A204.1 (cell line): ENCODE data around the gene RBKS.
"Not testable (repeated sequence)": the region's sequence is repeated elsewhere in the genome, so short reads cannot be mapped to it uniquely, and the experiment has no call there.

Source experiments
- FAIRE-seq: peaks from 2 replicates; lab custom pipeline; 2012; peaks lifted over from hg19 to GRCh38; lab: Jason Lieb, UNC

Gene RBKS

DNA sequence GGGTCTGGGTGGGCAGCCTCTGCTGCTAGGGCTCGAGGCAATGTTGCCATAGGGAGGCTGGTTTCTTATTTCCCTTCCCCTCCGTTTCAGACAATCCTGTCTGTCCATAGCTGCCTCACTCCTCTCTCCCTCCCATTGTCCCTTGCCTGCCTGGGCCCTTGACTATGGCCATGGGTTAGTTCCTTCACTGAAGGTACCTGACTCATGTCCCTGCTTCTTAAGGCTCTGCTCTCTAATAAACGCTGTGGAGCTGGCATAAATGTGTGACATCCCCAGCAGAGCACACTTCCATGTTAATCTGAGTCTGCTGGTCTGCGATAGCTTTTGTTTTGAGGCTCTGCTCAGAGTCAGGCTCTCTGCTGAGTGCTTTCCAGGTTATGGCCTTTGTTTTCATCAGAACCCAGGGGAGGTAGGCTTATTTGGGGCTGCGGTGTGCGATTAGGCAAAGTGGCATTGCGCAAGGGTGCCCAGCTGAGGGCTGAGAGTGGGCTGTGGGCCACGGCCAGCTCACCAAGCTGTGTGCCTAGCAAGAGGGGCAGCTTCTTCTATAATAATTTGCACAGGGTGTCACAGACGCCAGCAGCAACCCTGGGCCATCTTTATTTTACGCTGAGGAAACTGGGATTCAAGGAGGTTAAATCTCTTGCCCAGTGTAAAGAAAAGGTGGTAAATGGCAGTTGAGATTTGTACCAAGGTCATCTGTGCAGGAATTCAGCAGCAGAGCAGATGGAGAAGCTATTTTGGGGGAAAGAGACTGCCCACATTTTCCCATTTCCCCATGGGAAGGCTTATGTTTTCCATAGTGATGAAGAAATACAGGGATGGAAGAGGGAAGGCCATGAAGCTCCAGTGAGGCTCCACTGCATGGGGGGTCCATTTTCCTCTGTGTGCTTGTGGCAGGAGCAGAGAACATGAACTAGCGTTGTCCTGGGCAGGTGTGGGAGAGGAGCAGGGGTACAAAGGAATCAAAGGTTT is 93.1 kb downstream of the RBKS start:
- FAIRE-seq, result no peak

DNA sequence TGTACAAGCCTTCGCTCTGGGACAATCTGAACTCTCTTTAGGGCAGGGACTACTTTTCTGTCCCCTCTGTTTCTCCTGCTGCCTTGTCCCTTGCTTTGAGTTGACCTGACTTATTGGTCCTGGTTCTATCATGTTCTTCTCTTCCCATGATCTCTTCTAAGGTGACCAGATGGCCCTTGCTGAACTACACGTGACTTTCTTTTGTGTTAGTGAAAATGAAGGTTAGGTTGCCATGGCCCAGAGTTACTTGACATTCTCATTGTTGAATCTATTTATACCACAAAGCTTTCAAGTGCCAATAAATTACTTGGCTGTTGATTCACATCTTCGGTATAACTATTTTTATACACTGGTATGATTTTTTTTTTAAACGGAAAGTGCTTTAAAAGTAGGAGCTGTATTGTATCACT is 94.3 kb downstream of the RBKS start:
- FAIRE-seq, result no peak

DNA sequence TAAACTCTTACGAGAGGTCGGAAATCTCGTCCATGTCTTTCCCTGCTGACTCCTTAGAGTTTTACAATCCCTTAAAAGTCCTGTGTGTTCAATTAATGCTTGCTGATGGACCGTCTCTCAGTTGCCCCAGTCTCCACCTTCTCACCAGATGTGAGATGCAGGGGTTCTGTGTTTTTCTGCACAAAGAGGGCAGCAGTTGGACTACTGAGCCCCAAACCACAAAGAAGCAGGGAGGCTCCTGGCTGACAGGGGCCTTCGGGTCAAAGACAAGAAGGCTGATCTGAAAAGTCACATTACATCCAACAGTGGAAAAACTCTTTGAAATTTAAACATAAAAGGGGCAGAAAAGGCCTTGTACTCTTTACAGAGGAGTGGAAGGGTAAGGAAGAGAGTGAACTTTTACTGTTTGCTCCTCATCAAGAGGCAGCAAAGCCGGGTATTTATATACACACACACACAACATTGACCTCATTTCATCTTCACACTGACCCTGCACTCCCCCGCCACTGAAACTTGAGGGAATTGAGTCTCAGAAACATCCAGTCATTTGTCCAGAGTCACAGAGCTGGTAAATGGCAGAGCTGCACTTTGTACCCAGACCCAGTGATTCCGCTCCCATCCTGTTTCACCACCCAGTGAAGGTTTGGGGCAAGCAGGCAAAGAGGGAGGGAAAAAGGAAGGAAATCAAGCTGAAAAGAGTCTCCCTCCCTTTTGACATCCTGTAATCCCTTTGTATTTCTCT is 94.9 kb downstream of the RBKS start:
- no peak for FAIRE-seq

DNA sequence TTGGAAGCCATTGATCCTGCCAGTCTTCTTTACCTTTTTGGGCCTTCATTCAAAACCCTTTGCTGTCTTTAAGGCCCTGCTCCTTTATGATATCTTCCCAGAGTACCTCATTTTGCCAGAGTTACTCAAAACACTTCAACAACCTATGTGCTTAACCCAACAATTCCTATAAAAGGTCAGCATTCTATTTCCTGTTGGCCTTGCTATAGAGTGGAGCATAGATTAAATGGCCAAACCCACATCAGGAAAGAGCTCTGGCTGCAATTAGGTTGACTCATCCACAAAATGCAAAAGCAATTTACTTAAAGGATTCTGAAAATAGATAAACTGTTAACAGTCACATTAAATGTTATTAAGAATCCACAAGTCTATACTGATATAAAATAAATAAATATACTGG is 97.4 kb downstream of the RBKS start:
- FAIRE-seq, result no peak

DNA sequence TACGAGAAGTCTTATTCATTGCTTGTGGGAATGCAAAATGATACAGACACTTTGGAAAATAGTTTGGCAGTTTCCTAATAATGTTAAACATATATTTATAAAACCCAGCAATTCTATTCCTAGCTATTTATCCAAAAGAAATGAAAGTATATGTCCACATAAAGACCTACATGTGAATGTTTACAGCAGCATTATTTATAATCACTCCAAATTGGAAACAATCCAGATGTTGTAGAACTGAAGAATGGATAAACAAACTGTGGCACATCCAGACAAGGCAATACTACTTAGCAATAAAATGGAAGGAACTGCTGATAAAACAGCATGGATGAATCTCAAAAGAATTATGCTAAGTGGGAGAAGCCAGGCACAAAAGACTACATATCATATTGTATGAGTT is 99.4 kb downstream of the RBKS start:
- FAIRE-seq, result no peak

DNA sequence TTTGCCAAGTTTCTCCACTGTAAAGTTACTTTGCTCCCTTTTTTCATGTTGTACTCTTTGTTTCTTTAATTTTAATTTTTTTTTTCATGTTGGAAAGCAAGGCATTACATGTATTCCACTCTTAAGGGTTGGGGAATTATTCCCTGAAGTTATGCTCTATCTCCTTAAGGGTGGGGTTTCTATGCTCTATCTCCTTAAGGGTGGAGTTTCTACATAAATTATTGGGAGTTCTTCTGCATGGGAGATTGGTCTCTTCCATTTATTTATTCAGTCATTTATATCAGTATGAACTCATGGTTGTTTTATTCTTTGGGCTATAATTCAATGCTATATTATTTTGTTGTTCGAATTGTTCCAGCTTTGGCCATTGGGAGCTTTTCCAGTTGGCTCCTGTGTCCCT is 107.5 kb downstream of the RBKS start:
- no peak for FAIRE-seq

DNA sequence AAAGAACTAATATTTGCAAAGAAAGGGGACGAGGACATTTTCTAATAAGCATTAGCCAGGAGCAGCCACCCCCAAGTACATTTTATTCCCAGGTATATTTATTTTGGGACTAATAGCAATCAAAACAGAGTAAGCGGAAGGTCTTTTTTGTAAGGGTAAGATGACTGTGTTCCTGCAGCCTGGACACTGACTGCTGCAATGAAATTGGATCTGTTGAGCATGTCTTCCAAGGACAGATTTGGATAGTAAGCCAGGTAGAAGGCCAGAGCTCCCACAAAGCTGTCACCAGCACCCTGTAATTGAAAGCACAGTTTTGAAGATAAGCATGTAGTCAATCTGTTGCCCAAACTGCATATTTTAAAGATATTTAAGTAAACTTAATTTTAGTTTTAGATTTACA is 108.7 kb downstream of the RBKS start:
- FAIRE-seq, result no peak

DNA sequence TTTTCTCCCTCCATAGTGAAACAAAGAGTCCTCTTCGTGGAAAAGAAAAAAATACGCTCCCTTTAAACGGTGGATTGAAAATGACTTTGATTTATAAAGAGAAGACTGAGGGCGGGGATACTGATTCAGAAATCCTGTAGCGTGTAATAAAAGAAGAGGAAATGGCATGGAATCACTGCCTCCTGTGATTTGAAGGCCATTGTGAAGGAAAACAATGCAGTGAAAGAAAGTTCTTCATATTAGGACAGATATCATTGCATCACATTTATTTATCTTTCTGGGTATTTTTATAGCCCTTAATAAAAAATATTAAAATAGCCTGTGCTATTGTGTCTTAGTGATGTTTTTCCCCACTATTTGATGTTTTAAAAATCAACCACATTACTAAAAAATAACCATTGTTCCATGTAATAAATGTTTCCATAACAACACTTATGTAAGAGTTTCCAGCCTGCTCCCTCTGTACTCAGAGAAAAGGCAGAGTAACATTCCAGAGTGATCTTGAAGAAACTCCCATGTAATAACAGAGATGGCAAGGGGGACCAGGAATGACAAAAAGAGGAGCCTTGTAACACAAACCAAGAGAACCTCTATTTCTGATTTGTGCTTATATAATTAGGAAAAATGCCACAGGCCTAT is 110.7 kb downstream of the RBKS start:
- no peak for FAIRE-seq

DNA sequence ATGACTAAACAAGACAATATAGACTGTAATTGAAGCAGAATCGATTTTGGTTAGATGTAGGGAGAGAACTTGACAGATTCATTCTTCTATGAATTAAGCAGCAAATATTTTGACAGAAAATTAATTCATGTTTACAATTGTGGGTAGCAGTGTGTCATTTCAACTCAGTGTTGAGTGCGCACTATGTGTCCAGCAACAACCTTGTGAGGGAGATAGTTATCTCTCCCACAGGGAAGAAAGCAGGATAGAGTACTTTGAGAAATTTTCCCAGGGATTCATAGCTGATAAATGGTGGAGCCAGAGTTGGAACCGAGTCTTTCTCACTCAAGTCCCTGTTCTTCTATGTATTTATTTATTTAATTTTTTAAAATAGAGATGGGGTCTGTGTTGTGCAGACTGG is 113.5 kb downstream of the RBKS start:
- no peak for FAIRE-seq

DNA sequence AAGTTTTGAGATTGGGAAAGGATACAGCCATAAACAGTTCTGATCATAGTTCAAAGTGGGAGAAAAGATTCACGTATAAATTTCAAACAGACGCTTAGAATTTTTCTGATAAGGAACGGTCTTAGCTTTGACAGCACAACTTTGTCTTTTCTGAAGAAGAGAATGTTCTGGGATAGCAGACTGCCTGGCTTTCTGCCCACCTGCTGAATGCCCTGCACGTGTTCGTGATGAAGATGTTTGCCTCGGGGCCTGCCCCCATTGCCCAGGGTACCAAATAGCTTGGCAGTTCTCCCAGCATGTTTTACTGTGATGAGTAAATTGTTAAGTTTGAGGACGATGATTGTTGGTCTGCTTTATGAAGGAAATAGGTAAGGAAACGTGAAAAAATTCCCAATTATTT is 114.1 kb downstream of the RBKS start:
- FAIRE-seq, result no peak

DNA sequence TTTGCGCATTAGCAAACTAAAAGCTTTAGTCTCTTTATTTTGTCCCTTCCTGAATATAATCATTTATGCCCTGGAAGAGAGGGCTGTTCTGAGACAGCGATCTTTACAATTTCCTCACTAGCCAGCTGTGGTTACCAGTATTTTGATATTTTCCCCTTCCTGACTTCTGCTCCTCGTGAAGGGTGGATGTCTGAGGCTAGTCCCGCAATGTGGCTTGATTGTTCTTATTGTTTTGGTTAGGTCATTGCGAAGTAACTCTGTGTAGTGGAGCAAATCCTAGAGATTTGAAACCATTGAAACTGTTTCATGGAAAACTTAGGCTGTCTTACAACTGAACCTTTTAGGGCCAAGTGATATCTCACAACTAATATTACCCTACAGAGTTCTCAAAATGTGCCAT is 116.2 kb downstream of the RBKS start:
- FAIRE-seq, result no peak

DNA sequence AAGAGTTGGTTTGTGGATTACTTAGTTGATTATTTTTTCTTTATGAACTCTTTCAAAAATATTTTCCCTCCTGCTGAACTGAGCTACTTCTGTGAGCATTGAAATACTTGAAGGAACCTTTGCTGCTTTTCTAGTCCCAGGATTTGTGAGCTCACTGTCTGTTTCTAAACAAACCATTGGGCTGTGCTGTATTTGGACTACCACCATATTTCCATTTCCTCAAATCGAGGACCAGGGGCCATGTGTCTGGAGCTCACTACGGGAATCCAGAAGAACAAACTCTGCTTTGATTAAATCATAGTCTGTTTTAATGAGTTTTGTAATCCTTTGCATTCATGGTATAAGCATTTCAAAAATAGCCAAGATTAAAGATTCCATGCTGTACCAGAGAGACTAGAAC is 117.4 kb downstream of the RBKS start:
- no peak for FAIRE-seq

DNA sequence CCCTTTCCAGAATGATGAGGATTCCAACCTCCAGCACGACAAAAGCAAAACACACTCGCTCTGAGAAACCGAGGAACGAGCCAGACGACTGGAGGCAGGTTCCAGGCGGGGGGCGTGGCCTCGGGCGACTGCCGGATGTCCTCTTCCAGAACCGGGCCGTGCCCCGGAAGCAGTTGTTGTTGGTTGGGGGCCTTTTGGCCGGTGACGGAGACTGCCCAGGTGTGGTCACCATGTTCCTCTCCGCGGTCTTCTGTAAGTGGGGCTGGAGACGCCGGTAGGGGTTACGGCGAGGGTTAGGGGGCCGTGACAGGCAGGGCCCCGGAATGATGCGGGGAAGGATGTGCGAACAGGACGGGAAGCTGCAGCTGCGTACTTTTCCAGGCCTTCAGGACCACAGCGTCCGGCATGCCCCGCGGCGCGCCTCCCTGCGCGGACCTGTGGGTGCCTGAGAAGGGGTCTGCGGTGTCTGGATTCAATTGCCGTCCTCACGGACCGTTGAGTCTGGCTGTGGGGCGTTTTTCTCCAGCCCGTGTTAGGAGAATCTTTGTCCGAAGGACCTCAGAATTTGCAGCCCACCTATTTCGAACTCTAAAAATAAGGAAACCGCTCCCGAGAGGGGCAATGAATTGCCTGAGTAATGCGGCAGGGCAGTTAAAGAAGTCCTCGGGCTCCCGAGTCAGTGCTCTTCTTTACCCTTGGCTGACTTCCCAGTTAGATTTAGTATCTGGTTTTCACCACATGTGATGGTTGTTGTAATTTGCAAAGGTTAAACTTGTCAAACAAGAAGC is 118.4 kb downstream of the RBKS start, which contains the start of gene MRPL33:
Gene MRPL33 (plus strand): TSS at position 172 of the 788 bp plus-strand sequence. CDS start 59 bp downstream, at position 231.
- FAIRE-seq, result peak; percentile 80

DNA sequence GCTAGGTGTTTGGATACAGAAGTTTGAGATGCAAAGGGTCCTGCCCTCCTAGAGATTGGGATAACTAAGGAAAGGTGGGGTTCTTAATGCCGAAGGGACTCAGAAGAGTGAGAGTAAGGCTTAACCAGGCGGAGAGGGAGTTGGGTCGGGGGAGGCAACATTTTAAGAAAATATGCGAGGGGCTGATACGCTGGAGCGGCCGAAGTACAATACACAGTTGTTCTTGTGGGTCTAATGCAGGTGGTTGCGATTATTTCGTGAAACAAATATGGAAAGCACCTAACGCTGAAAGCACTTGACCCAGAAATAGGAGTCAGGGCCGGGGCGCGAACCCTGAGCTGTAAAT is 119.0 kb downstream of the RBKS start:
- no peak for FAIRE-seq

DNA sequence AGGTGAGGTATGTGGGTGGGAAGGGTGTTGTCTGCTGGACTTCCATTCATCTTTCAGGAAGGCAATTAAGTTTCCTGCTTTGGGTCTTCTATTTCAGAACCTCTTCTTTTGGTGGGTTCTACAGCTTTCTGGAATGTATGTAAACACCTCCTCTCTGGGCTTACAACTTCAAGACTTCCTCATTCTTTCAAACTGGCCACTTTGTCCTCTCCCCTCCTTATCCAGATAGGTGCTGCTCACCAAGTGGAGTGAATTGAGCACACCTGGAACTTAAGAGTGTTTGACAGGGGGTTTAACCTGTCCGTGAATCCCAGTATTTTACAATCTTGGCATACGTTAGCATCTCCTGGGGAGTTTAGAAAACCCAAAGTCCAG is 123.9 kb downstream of the RBKS start:
- FAIRE-seq, result no peak

DNA sequence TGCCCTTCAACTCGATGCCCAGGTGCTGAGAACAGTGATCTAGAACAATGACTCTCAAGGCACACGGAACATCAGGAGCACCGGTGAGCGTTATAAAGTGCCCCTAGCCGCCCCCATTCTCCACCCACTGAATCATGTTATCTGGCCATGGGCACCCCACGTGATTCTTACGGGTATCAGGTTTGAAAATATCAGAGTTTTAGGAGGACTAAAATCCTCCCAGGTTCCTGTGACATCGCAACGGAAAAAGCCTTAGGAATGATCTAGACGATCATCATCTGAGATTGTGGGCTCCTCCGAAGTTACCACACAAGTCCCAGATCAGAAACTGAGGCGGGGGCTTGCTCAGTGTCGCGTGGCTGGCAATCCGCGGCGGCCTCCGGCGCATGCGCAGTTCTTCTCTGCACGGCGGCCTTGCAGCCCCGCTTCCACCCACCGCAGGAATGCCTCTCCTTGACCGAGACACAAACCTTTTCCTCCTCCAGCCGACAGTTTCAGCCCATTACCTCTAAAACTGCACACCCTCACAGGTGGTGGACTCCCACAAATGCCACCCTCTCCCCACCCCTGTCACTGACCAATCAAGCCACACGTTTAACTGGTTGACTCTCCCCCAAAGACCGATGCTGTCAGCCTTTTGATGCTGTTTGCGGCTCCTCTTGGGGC is 124.4 kb downstream of the RBKS start:
- no peak for FAIRE-seq

DNA sequence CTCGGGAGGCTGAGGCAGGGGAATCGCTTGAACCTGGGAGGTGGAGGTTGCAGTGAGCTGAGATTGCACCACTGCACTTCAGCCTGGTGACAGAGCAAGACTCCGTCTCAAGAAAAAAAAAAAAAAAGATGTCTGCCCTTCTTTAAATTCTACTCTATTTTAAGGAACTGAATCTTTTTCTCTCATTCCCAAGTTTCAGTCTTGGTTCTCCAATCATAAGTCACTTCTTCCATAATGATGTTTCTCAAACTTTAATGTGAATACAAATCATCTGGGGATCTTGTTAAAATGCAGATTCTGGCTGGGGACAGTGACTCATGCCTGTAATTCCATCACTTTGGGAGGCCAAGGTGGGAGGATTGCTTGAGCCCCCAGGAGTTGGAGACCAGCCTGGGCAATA is 125.7 kb downstream of the RBKS start:
- not testable (repeated sequence) for FAIRE-seq

DNA sequence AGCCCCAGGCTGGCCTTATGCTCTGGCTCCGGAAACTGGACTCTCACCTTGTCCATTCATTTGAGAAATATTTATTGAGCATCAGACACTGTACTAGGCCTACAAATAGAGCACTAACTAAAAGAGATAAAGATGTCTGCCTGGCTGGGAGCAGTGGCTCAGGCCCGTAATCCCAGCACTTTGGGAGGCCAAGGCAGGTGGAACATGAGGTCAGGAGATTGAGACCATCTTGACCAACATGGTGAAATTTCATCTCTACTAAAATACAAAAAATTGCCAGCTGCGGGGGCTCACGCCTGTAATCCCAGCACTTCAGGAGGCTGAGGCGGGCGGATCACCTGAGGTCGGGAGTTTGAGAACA is 126.3 kb downstream of the RBKS start:
- no peak for FAIRE-seq

DNA sequence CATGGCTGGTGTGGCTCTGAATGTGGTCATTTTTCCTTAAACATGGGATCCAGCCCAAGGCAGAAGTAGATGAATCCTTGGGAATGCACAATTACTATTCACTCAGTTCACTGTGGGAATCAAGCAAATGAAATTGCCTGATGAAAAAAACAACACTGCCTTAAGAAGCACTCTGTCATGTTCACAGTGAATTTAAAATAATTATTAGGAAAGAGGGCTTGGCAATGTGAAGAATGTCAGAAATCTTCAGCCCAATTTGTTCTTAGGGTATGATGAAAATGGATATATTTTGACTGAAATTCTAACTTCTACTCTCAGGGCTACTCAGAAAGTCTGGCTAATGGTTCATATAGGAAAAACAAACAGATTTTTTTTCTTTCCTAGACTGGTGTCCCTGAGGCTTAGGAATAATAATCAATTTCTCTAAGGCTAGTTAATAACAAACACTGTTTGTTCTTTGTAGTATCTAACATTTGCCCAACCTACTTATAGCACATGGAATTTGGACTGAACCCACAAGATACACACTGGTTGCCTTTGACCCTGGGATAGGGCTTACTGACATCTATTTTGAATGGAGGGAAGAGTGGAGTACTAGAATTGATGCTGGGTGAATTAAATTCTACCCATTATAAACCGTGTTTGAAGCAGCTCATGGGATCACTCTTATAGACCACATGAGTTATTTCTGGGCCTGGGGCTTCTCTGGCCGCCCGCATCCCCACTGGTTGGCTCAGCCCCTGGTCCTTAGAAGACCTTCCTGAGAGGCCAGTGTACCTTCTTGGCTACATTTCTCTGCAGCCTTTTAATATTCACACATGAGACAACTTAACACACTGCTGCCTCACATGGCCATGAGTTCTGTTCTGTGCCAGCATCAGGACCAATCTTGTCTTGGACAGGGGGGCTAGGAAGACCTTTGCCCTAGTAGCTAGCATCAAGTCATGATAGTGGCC is 127.0 kb downstream of the RBKS start:
- no peak for FAIRE-seq
